Suprapubic skin (tissue), 4 donors: Measurements from ENCODE around the gene SCCPDH. TPM values are rescaled to one million over a fixed set of nuclear protein-coding genes. Genes with fewer than 3 reads are reported as not detected.
A peak's percentile ranks its signal among the peaks of the same experiment; 100 is the strongest.

Source experiments
- DNase-seq, 2 donors: peaks; one replicate each; pipeline ENCODE4 v3.0.0-alpha.2; 2019; ENCODE audit warnings: low spot score in 2 of 2
- H3K27ac ChIP-seq: fragments of 200-600 bp; sonication (generic); one replicate; pipeline ENCODE4 v1.5.1; 2019
- H3K27me3 ChIP-seq: fragments of 200-600 bp; sonication (generic); one replicate; pipeline ENCODE4 v1.5.1; 2019
- H3K36me3 ChIP-seq: fragments of 200-600 bp; sonication (generic); one replicate; pipeline ENCODE4 v1.5.1; 2019
- H3K4me1 ChIP-seq: fragments of 200-600 bp; sonication (generic); one replicate; pipeline ENCODE4 v1.5.1; 2019
- H3K4me3 ChIP-seq: fragments of 200-600 bp; sonication (generic); one replicate; pipeline ENCODE4 v1.5.1; 2019; ENCODE audit warnings: mild to moderate bottlenecking
- H3K9me3 ChIP-seq: fragments of 200-600 bp; sonication (generic); one replicate; pipeline ENCODE4 v1.5.1; 2019
- EP300 ChIP-seq: sonication (generic); formaldehyde crosslinking; IDR thresholded peaks from one replicate; pipeline ENCODE4 v1.6.1; 2017; ENCODE audit warnings: antibody characterized with exemption
- POLR2A ChIP-seq, 2 donors: fragments of 450-650 bp; IDR thresholded peaks; one replicate each; pipeline ENCODE4 v1.6.1; 2017; ENCODE audit warnings: antibody characterized with exemption in 2 of 2, mild to moderate bottlenecking in 2 of 2, moderate library complexity in 2 of 2
- POLR2AphosphoS5 ChIP-seq, 3 donors: sonication (generic); formaldehyde crosslinking; IDR thresholded peaks; one replicate each; pipeline ENCODE4 v1.6.1; 2017; ENCODE audit warnings: antibody characterized with exemption in 3 of 3
- WGBS: methylation state at CpG from one replicate; pipeline ENCODE4 v1.1.5; 2018; 5-methylcytosine and 5-hydroxymethylcytosine counted together
- total RNA-seq, 4 donors: library from RNA; depleted of rRNA; stranded (reverse); fragments of >200 nt; gene quantifications; one replicate each; pipeline ENCODE4 v1.1.0, GENCODE V29; 2016
- TF ChIP-seq, protein P1 (sequence below), 2 donors: fragments of 200-600 bp in 1 of 2; fragments of 450-650 bp in 1 of 2; sonication (generic) in 1 of 2; IDR thresholded peaks; one replicate each; pipeline ENCODE4 v1.5.1; 2016 to 2019; ENCODE audit warnings: antibody characterized with exemption in 2 of 2, mild to moderate bottlenecking in 1 of 2, moderate library complexity in 1 of 2

SCCPDH gene
- total RNA-seq, 4 donors from 2014 or later: 4.0 to 11.2 (median 10.0) TPM

DNA sequence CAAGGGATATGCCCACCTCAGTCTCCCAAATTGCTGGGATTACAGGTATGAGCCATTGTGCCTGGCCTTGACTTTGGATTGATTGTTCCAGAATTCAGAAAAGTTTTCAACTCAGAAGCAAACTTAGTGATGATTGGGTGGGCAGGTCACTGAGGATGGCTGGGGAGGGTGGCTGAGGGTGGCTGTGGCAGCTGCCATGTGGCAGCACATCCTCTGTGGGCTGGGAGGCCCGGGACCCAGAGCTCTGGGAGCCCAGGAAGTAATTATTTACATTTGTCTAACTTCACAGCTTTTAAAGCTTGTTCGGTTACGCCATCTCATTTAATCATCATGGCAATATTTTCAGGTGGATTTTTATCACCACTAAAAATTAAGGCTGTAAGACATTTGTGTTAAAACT lies 76.1 kb downstream of the SCCPDH start:
- Histone ChIP-seq H3K27ac (no peak overlapping the region), H3K36me3 (no peaks in the 10 kb centered on the region), H3K4me3 (no peak overlapping the region), H3K27me3 (no peaks in the 10 kb centered on the region), H3K4me1 (peaks cover 9% of the 10 kb centered on the region), H3K9me3 (no peaks in the 10 kb centered on the region)
- no peak for DNase-seq
- WGBS: 66% methylated on average over 3 of the region's 3 CpGs
- TF ChIP-seq, protein P1, sequence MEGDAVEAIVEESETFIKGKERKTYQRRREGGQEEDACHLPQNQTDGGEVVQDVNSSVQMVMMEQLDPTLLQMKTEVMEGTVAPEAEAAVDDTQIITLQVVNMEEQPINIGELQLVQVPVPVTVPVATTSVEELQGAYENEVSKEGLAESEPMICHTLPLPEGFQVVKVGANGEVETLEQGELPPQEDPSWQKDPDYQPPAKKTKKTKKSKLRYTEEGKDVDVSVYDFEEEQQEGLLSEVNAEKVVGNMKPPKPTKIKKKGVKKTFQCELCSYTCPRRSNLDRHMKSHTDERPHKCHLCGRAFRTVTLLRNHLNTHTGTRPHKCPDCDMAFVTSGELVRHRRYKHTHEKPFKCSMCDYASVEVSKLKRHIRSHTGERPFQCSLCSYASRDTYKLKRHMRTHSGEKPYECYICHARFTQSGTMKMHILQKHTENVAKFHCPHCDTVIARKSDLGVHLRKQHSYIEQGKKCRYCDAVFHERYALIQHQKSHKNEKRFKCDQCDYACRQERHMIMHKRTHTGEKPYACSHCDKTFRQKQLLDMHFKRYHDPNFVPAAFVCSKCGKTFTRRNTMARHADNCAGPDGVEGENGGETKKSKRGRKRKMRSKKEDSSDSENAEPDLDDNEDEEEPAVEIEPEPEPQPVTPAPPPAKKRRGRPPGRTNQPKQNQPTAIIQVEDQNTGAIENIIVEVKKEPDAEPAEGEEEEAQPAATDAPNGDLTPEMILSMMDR (IDR thresholded peaks at IDR 0.05): no peak
- TF ChIP-seq POLR2AphosphoS5 (IDR thresholded peaks at IDR 0.05): no peak
- no peak for TF ChIP-seq EP300
- no peak for TF ChIP-seq POLR2A (IDR thresholded peaks at IDR 0.05)

DNA sequence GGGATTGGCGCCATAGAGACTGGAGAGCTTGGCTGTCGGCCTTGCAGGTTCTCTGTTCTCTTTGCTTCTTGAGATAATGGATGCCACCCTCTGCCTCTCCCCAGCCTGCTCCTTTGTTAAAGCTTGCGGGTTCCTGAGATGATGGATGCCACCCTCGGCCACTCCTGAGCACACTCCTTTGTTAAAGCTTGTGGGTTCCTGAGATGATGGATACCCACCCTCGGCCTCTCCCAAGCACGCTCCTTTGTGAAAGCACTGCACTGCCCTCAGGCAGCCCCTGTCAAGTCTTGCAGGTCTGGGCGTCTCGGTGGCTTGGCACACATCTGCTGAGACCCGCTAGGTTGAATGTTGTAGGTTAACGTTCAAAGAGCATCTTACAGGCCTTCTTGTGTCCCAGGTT lies 76.5 kb downstream of the SCCPDH start:
- TF ChIP-seq, protein P1 (IDR thresholded peaks at IDR 0.05): no peak
- TF ChIP-seq EP300 (no peak), POLR2AphosphoS5 (IDR thresholded peaks at IDR 0.05) (no peak), POLR2A (IDR thresholded peaks at IDR 0.05) (no peak)
- peaks cover 5% of the 10 kb centered on the region for H3K4me1 ChIP-seq
- no peaks in the 10 kb centered on the region for H3K27me3 ChIP-seq
- H3K36me3 ChIP-seq: no peaks in the 10 kb centered on the region
- WGBS: 49% methylated on average over 10 of the region's 10 CpGs
- H3K4me3 ChIP-seq: no peak overlapping the region
- no peaks in the 10 kb centered on the region for H3K9me3 ChIP-seq
- no peak overlapping the region for H3K27ac ChIP-seq
- DNase-seq: peak in 1 of 2 donors; percentile 46

DNA sequence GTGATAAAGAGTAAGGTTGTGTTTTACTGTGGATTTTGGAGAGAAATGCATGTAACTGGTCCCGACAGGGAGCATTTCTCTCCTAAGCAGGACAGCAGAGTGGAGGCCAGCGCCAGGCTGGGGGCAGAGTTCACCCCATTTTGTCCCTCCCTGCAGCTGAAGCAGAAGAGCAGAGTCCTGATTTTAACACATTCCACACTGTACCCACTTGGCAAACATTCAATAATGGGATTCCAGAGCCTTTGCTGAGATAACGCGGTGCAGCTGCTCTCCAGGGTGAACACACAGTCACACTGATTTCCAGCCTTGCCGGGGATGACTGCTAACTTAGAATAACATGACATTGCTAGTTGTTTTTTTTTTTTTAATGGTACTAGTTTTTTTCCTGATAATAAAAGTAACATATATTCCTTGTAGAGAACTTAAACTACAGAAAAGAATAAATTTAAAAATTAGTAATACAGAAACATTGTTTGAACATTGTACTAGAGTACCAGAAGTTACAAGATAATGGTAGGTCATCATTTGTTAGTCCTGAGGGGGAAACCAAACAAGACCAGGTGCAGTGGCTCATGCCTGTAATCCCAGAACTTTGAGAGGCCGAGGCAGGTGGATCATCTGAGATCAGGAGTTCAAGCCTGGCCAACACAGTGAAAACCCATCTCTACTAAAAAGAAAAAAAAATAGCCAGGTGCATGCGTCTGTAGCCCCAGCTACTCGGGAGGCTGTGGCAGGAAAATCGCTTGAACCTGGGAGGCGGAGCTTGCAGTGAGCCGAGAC lies 77.2 kb downstream of the SCCPDH start:
- DNase-seq: peak in 1 of 2 donors; percentile 23
- TF ChIP-seq, protein P1 (IDR thresholded peaks at IDR 0.05): no peak
- no peak for TF ChIP-seq POLR2AphosphoS5 (IDR thresholded peaks at IDR 0.05)
- no peak for TF ChIP-seq EP300
- TF ChIP-seq POLR2A (IDR thresholded peaks at IDR 0.05): no peak
- 78% methylated on average over 11 of the region's 11 CpGs for WGBS
- H3K4me1 ChIP-seq: no peaks in the 10 kb centered on the region
- H3K36me3 ChIP-seq: no peaks in the 10 kb centered on the region
- no peaks in the 10 kb centered on the region for H3K9me3 ChIP-seq
- H3K27ac ChIP-seq: no peak overlapping the region
- H3K4me3 ChIP-seq: no peak overlapping the region
- no peaks in the 10 kb centered on the region for H3K27me3 ChIP-seq

DNA sequence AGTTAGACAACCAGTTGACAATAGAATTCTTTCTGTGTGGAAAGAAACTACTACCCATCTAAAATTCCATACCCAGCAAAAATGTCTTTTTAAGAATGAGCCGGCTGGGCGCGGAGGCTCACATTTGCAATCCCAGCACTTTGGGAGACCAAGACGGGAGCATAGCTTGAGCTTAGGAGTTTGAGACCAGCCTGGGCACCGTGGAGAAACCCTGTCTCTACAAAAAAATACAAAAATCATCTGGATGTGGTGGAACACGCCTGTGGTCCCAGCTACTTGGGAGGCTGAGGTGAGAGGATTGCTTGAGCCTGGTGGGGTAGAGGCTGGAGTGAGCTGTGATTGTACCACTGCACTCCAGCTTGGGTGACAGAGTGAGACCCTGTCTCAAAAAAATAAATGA lies 79.2 kb downstream of the SCCPDH start:
- TF ChIP-seq, protein P1 (IDR thresholded peaks at IDR 0.05): no peak
- TF ChIP-seq POLR2AphosphoS5 (IDR thresholded peaks at IDR 0.05): no peak
- TF ChIP-seq POLR2A (IDR thresholded peaks at IDR 0.05): no peak
- no peak for TF ChIP-seq EP300
- WGBS: 91% methylated on average over 6 of the region's 6 CpGs
- H3K36me3 ChIP-seq: no peaks in the 10 kb centered on the region
- no peak for DNase-seq
- H3K4me1 ChIP-seq: no peaks in the 10 kb centered on the region
- no peak overlapping the region for H3K4me3 ChIP-seq
- no peak overlapping the region for H3K27ac ChIP-seq
- H3K27me3 ChIP-seq: no peaks in the 10 kb centered on the region
- no peaks in the 10 kb centered on the region for H3K9me3 ChIP-seq

DNA sequence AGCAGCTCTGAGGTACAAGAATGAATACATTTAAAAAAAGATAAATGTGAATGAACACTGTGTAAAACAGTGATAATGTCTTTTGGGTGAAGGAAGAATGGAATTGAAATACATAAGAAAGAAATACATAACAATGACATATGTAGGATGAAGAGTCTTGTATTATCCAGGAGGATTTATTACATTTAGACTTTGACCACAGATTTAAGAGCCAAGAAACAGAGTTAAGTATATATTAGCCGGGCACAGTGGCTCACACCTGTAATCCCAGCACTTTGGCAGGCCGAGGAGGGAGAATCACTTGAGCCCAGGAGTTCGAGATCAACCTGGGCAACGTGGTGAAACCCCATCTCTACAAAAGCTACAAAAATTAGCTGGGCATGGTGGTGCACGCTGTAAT lies 79.7 kb downstream of the SCCPDH start:
- Histone ChIP-seq H3K27me3 (no peaks in the 10 kb centered on the region), H3K27ac (no peak overlapping the region), H3K9me3 (no peaks in the 10 kb centered on the region), H3K4me1 (no peaks in the 10 kb centered on the region), H3K36me3 (no peaks in the 10 kb centered on the region), H3K4me3 (no peak overlapping the region)
- no peak for DNase-seq
- TF ChIP-seq, protein P1 (IDR thresholded peaks at IDR 0.05): no peak
- no peak for TF ChIP-seq EP300
- no peak for TF ChIP-seq POLR2AphosphoS5 (IDR thresholded peaks at IDR 0.05)
- TF ChIP-seq POLR2A (IDR thresholded peaks at IDR 0.05): no peak
- WGBS: 93% methylated on average over 5 of the region's 5 CpGs
